HG03103 (cell line): ENCODE measurements around the gene HACL1.
"Not testable (repeated sequence)": the region's sequence is repeated elsewhere in the genome, so short reads cannot be mapped to it uniquely, and the experiment has no call there.

Source experiments
- ATAC-seq: cut with Tn5 transposase; IDR thresholded peaks from one replicate; pipeline ENCODE4 v1.9.1; 2021; ENCODE audit warnings: low read depth; ENCODE audit not compliant: unreplicated experiment

The HACL1 gene

DNA sequence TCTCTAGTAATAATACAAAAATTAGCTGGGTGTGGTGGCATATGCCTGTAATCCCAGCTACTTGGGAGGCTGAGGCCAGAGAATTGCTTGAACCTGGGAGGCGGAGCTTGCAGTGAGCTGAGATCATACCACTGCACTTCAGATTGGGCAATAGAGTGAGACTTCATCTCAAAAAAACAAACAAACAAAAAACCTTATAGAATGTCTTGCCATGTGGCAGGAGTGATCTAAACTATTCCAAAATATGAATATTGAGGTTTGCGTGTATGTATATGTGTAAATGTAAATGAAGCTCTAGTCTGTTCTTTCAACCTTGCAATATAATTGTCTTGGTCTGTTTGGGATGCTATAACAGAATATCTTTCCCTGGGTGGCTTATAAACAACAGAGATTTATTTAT lies 68.8 kb downstream of the HACL1 start:
- ATAC-seq = not testable (repeated sequence)

GRCh38 chr3:15531346-15531745 lies 70.0 kb downstream of the HACL1 start:
- no peak for ATAC-seq

DNA sequence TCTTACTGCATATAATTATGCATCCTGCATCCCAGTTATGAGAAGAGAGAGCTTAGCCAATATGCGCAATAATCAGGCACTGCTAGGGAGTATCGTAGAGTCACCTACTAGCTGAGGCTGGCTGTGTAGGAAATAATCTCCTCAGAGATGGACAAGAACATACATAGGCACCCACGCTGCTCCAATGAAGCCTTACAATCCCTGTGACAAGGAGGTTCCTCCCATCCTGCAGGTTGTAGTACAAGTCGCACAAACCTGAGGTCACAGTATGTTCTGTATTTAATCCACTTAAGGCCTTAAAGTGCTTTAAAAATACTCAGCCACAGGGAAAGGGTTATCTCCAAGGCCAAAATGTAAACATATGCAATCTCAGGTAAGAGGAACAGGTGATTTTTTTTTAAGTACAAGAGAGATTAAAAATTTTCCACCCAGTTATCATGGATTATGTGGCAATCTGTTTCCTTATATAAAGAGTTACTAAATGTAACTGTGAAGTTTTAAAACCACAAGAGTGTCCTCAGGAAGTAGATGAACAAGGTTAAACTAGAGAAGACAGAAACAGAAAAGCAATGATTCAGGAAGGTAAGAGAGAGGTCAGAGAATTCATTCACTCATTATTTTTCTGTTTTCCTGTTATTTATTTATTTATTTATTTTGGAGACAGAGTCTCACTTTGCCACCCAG lies 72.4 kb downstream of the HACL1 start:
- no peak for ATAC-seq

- no peak for ATAC-seq
Observed at GRCh38 chr3:15527031-15527459, 74.3 kb downstream of the HACL1 start.

DNA sequence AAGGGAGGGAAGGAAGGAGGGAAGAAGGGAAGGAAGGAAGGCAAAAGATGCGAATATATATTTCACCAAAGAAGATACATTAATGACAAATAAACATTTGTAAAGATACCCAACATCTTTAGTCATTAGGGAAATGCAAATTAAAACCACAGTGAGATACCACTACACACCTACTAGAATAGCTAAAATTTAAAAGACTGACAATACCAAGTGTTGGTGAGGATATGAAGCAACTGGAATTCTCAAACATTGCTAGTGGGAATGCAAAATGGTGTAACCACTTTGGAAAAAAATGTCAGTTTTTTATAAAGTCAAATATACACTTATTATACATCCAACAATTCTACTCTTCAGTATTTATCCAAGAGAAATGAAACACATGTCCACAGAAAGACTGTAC lies 75.6 kb downstream of the HACL1 start:
- ATAC-seq = no peak

- ATAC-seq = no peak
Observed at GRCh38 chr3:15523660-15524417, 77.5 kb downstream of the HACL1 start.

GRCh38 chr3:15522016-15522415 lies 79.4 kb downstream of the HACL1 start:
- ATAC-seq = no peak

- no peak for ATAC-seq
Observed at GRCh38 chr3:15521573-15521965, 79.8 kb downstream of the HACL1 start, which contains the start of gene COLQ. TSS of gene COLQ (minus strand) at chr3:15521706. CDS start at chr3:15521625, 81 bp downstream.

- no peak for ATAC-seq
Observed at GRCh38 chr3:15520804-15521572, 80.4 kb downstream of the HACL1 start.

- ATAC-seq = no peak
Observed at GRCh38 chr3:15520185-15520584, 81.2 kb downstream of the HACL1 start.

DNA sequence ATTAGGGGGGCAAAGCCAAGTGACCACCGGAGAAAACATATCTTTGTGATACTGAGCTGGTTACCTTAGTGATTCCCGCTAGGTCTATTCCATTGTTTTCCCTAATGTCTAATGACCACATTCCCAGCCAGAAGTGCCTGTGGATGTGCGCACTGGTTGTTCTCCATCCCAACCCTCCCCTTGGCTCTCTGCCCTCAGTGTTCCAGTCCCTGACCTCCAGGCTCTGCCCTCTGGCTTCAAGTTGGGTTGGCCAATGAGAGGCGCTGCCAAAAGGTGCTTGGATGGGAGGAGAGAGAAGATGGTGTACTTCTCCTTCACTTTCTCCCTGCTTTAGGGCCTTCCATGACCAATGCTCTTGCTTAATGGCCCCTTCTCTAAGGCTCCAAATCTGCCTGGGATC lies 82.3 kb downstream of the HACL1 start:
- ATAC-seq = no peak

GRCh38 chr3:15514663-15515340 lies 86.6 kb downstream of the HACL1 start:
- no peak for ATAC-seq

GRCh38 chr3:15513810-15514662 lies 87.3 kb downstream of the HACL1 start:
- ATAC-seq = no peak

GRCh38 chr3:15513116-15513515 lies 88.3 kb downstream of the HACL1 start:
- ATAC-seq = no peak

GRCh38 chr3:15512166-15512565 lies 89.2 kb downstream of the HACL1 start:
- ATAC-seq = no peak

GRCh38 chr3:15511156-15511555 lies 90.2 kb downstream of the HACL1 start:
- ATAC-seq = no peak
